ENCODE results near the gene CCDC61.

The CCDC61 gene

DNA sequence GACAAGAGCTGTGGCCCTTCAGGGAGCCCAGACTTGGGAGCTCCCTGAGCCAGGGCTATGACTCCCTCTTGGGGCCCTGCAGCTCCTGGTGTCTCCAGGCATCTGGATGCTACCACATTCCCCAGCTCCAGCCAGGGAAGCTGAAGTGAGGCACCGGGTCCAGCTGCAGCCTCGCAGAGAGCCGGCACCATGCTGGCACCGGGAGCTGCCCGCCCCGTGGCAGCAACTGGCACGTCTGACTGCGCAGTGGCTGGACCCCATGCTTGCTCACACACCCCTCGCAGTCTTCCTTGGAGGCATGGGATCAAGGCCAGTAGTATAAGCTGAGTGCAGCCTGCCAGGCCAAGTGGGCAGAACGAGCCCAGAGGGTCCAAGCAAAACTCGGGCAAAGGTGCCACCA lies 38.1 kb downstream of the CCDC61 start:
- no peak overlapping the region for H2BK5ac ChIP-seq (ENCODE audit: low read length)
- no peaks in the 10 kb centered on the region for H3K79me2 ChIP-seq (ENCODE audit: control insufficient read depth, insufficient read depth, low read length)
- no peak overlapping the region for H3K56ac ChIP-seq (ENCODE audit: low read length)
- no peak overlapping the region for H3K27ac ChIP-seq (ENCODE audit: low read depth, low read length)
- H4K5ac ChIP-seq (ENCODE audit: low read length): no peak overlapping the region
- no peak overlapping the region for H2BK120ac ChIP-seq (ENCODE audit: low read depth, low read length)
- no peak overlapping the region for H3K18ac ChIP-seq (ENCODE audit: low read length)
- H4K8ac ChIP-seq (ENCODE audit: low read depth, low read length): no peak overlapping the region
- DNase-seq: no peak
- H3K79me1 ChIP-seq (ENCODE audit: low read length): no peaks in the 10 kb centered on the region
- H3K4me1 ChIP-seq (ENCODE audit: control insufficient read depth, low read depth, low read length): no peaks in the 10 kb centered on the region
- H2AK5ac ChIP-seq (ENCODE audit: low read length): no peak overlapping the region
- H3K4me2 ChIP-seq (ENCODE audit: low read length): no peak overlapping the region
- H3K4ac ChIP-seq (ENCODE audit: low read depth, low read length): no peak overlapping the region
- H3K4me3 ChIP-seq (ENCODE audit: low read length): no peak overlapping the region
- H3K27me3 ChIP-seq (ENCODE audit: insufficient read depth, low read length, poor library complexity): no peaks in the 10 kb centered on the region
- H3K9ac ChIP-seq (ENCODE audit: low read length): no peak overlapping the region
- H2BK15ac ChIP-seq (replicated peaks; ENCODE audit: low read depth): no peak overlapping the region
- H3K23ac ChIP-seq (ENCODE audit: low read length): no peak overlapping the region
- H3K36me3 ChIP-seq (ENCODE audit: control insufficient read depth, insufficient read depth, low read length): no peaks in the 10 kb centered on the region
- WGBS (ENCODE audit: extremely low coverage, insufficient coverage, low lambda C conversion rate): no CpG with 5 or more reads among the region's 11 CpGs

GRCh38 chr19:46035546-46035945 lies 40.3 kb downstream of the CCDC61 start:
- Histone ChIP-seq H3K56ac (ENCODE audit: low read length) (no peak overlapping the region), H3K4ac (ENCODE audit: low read depth, low read length) (no peak overlapping the region), H3K79me1 (ENCODE audit: low read length) (no peaks in the 10 kb centered on the region), H3K36me3 (ENCODE audit: control insufficient read depth, insufficient read depth, low read length) (no peaks in the 10 kb centered on the region), H3K4me3 (ENCODE audit: low read length) (no peak overlapping the region), H3K9ac (ENCODE audit: low read length) (no peak overlapping the region), H2BK5ac (ENCODE audit: low read length) (no peak overlapping the region), H2BK120ac (ENCODE audit: low read depth, low read length) (no peak overlapping the region), H3K4me1 (ENCODE audit: control insufficient read depth, low read depth, low read length) (no peaks in the 10 kb centered on the region), H2BK15ac (replicated peaks; ENCODE audit: low read depth) (no peak overlapping the region), H4K8ac (ENCODE audit: low read depth, low read length) (no peak overlapping the region), H3K27ac (ENCODE audit: low read depth, low read length) (no peak overlapping the region), H3K23ac (ENCODE audit: low read length) (no peak overlapping the region), H3K18ac (ENCODE audit: low read length) (no peak overlapping the region), H3K79me2 (ENCODE audit: control insufficient read depth, insufficient read depth, low read length) (no peaks in the 10 kb centered on the region), H2AK5ac (ENCODE audit: low read length) (no peak overlapping the region), H3K4me2 (ENCODE audit: low read length) (no peak overlapping the region), H4K5ac (ENCODE audit: low read length) (no peak overlapping the region), H3K27me3 (ENCODE audit: insufficient read depth, low read length, poor library complexity) (no peaks in the 10 kb centered on the region)
- no peak for DNase-seq
- no CpG with 5 or more reads among the region's 6 CpGs for WGBS (ENCODE audit: extremely low coverage, insufficient coverage, low lambda C conversion rate)

GRCh38 chr19:46035986-46036743 lies 40.9 kb downstream of the CCDC61 start:
- Histone ChIP-seq H3K4me2 (ENCODE audit: low read length) (no peak overlapping the region), H4K8ac (ENCODE audit: low read depth, low read length) (no peak overlapping the region), H3K56ac (ENCODE audit: low read length) (no peak overlapping the region), H3K36me3 (ENCODE audit: control insufficient read depth, insufficient read depth, low read length) (no peaks in the 10 kb centered on the region), H3K79me2 (ENCODE audit: control insufficient read depth, insufficient read depth, low read length) (no peaks in the 10 kb centered on the region), H3K23ac (ENCODE audit: low read length) (no peak overlapping the region), H2AK5ac (ENCODE audit: low read length) (no peak overlapping the region), H3K9ac (ENCODE audit: low read length) (no peak overlapping the region), H3K79me1 (ENCODE audit: low read length) (no peaks in the 10 kb centered on the region), H3K27me3 (ENCODE audit: insufficient read depth, low read length, poor library complexity) (no peaks in the 10 kb centered on the region), H3K27ac (ENCODE audit: low read depth, low read length) (no peak overlapping the region), H2BK5ac (ENCODE audit: low read length) (no peak overlapping the region), H3K18ac (ENCODE audit: low read length) (no peak overlapping the region), H2BK15ac (replicated peaks; ENCODE audit: low read depth) (no peak overlapping the region), H4K5ac (ENCODE audit: low read length) (no peak overlapping the region), H3K4me3 (ENCODE audit: low read length) (no peak overlapping the region), H3K4ac (ENCODE audit: low read depth, low read length) (no peak overlapping the region), H2BK120ac (ENCODE audit: low read depth, low read length) (no peak overlapping the region), H3K4me1 (ENCODE audit: control insufficient read depth, low read depth, low read length) (no peaks in the 10 kb centered on the region)
- no peak for DNase-seq
- WGBS (ENCODE audit: extremely low coverage, insufficient coverage, low lambda C conversion rate): no CpG with 5 or more reads among the region's 13 CpGs

- no CpG with 5 or more reads among the region's 3 CpGs for WGBS (ENCODE audit: extremely low coverage, insufficient coverage, low lambda C conversion rate)
- no peak overlapping the region for H3K27ac ChIP-seq (ENCODE audit: low read depth, low read length)
Observed at GRCh38 chr19:46036744-46037128, 41.5 kb downstream of the CCDC61 start.

GRCh38 chr19:46040125-46040524 lies 44.9 kb downstream of the CCDC61 start:
- no peak overlapping the region for H3K4me2 ChIP-seq (ENCODE audit: low read length)
- H2BK5ac ChIP-seq (ENCODE audit: low read length): no peak overlapping the region
- H3K79me2 ChIP-seq (ENCODE audit: control insufficient read depth, insufficient read depth, low read length): no peaks in the 10 kb centered on the region
- no peak overlapping the region for H4K5ac ChIP-seq (ENCODE audit: low read length)
- H2BK120ac ChIP-seq (ENCODE audit: low read depth, low read length): no peak overlapping the region
- no peak overlapping the region for H3K27ac ChIP-seq (ENCODE audit: low read depth, low read length)
- H3K27me3 ChIP-seq (ENCODE audit: insufficient read depth, low read length, poor library complexity): no peaks in the 10 kb centered on the region
- no CpG with 5 or more reads among the region's 6 CpGs for WGBS (ENCODE audit: extremely low coverage, insufficient coverage, low lambda C conversion rate)
- H4K8ac ChIP-seq (ENCODE audit: low read depth, low read length): no peak overlapping the region
- no peak overlapping the region for H2AK5ac ChIP-seq (ENCODE audit: low read length)
- no peak overlapping the region for H2BK15ac ChIP-seq (replicated peaks; ENCODE audit: low read depth)
- H3K36me3 ChIP-seq (ENCODE audit: control insufficient read depth, insufficient read depth, low read length): no peaks in the 10 kb centered on the region
- H3K56ac ChIP-seq (ENCODE audit: low read length): no peak overlapping the region
- H3K9ac ChIP-seq (ENCODE audit: low read length): no peak overlapping the region
- H3K4me3 ChIP-seq (ENCODE audit: low read length): no peak overlapping the region
- no peak overlapping the region for H3K18ac ChIP-seq (ENCODE audit: low read length)
- H3K4me1 ChIP-seq (ENCODE audit: control insufficient read depth, low read depth, low read length): no peaks in the 10 kb centered on the region
- H3K79me1 ChIP-seq (ENCODE audit: low read length): no peaks in the 10 kb centered on the region
- no peak overlapping the region for H3K23ac ChIP-seq (ENCODE audit: low read length)
- H3K4ac ChIP-seq (ENCODE audit: low read depth, low read length): no peak overlapping the region
- DNase-seq: no peak

More at GRCh38 chr19:46036744-46037128, 41.5 kb downstream of the CCDC61 start:
- Histone ChIP-seq H3K18ac (ENCODE audit: low read length) (no peak overlapping the region), H3K9ac (ENCODE audit: low read length) (no peak overlapping the region), H3K23ac (ENCODE audit: low read length) (no peak overlapping the region), H4K8ac (ENCODE audit: low read depth, low read length) (no peak overlapping the region), H3K56ac (ENCODE audit: low read length) (no peak overlapping the region), H3K4me3 (ENCODE audit: low read length) (no peak overlapping the region), H2AK5ac (ENCODE audit: low read length) (no peak overlapping the region), H3K4me2 (ENCODE audit: low read length) (no peak overlapping the region), H3K79me1 (ENCODE audit: low read length) (no peaks in the 10 kb centered on the region), H2BK5ac (ENCODE audit: low read length) (no peak overlapping the region), H2BK120ac (ENCODE audit: low read depth, low read length) (no peak overlapping the region), H3K79me2 (ENCODE audit: control insufficient read depth, insufficient read depth, low read length) (no peaks in the 10 kb centered on the region), H4K5ac (ENCODE audit: low read length) (no peak overlapping the region), H3K27me3 (ENCODE audit: insufficient read depth, low read length, poor library complexity) (no peaks in the 10 kb centered on the region), H3K4me1 (ENCODE audit: control insufficient read depth, low read depth, low read length) (no peaks in the 10 kb centered on the region), H3K36me3 (ENCODE audit: control insufficient read depth, insufficient read depth, low read length) (no peaks in the 10 kb centered on the region), H2BK15ac (replicated peaks; ENCODE audit: low read depth) (no peak overlapping the region), H3K4ac (ENCODE audit: low read depth, low read length) (no peak overlapping the region)
- no peak for DNase-seq

DNA sequence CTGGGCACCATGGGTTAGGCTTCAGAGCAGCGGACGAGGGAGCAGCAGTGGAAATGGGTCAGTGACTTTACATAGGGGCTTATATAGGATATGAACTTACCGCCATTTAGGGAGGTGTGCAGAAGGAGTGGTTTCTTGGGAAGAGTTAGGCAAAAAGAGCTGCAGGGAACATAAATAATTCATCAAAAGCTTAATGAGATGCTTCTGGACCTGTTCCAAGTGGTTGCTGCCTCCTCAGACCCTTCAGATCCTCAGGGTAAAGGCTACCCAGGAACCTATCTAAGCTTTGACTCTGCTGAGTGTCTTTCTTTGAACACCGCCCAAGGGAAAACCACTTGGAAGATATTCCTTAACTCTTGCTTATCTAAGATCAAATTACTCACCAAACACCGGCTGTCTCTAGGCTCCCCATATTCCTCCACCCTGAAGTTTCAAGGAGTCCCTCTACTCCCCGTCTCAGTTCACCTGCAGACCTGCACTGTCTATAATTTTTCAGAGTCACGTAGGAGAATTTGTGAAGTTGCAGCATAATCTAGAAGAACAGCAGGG lies 45.8 kb downstream of the CCDC61 start, which contains the start of gene IGFL4:
Gene IGFL4, minus strand, starts transcription at position 51 of the 549 bp plus-strand sequence. Its CDS starts 40 bp downstream, at position 11.
- DNase-seq: no peak

More for the DNA sequence above, 45.8 kb downstream of the CCDC61 start, which contains the start of gene IGFL4:
- Histone ChIP-seq H2BK120ac (ENCODE audit: low read depth, low read length) (no peak within 1 kb of the TSS), H3K27me3 (ENCODE audit: insufficient read depth, low read length, poor library complexity) (no peaks in the 10 kb centered on the region), H4K5ac (ENCODE audit: low read length) (no peak within 1 kb of the TSS), H3K36me3 (ENCODE audit: control insufficient read depth, insufficient read depth, low read length) (no peaks in the 10 kb centered on the region), H3K27ac (ENCODE audit: low read depth, low read length) (no peak within 1 kb of the TSS), H3K23ac (ENCODE audit: low read length) (no peak within 1 kb of the TSS), H3K18ac (ENCODE audit: low read length) (no peak within 1 kb of the TSS), H3K79me1 (ENCODE audit: low read length) (no peaks in the 10 kb centered on the region), H2BK5ac (ENCODE audit: low read length) (no peak within 1 kb of the TSS), H3K4me3 (ENCODE audit: low read length) (no peak within 1 kb of the TSS), H3K56ac (ENCODE audit: low read length) (no peak within 1 kb of the TSS), H3K4me1 (ENCODE audit: control insufficient read depth, low read depth, low read length) (no peaks in the 10 kb centered on the region), H3K9ac (ENCODE audit: low read length) (no peak within 1 kb of the TSS), H3K4ac (ENCODE audit: low read depth, low read length) (no peak within 1 kb of the TSS), H3K79me2 (ENCODE audit: control insufficient read depth, insufficient read depth, low read length) (no peaks in the 10 kb centered on the region), H4K8ac (ENCODE audit: low read depth, low read length) (no peak within 1 kb of the TSS), H2AK5ac (ENCODE audit: low read length) (no peak within 1 kb of the TSS), H2BK15ac (replicated peaks; ENCODE audit: low read depth) (no peak within 1 kb of the TSS), H3K4me2 (ENCODE audit: low read length) (no peak within 1 kb of the TSS)
- no CpG with 5 or more reads among the region's 7 CpGs for WGBS (ENCODE audit: extremely low coverage, insufficient coverage, low lambda C conversion rate)
